CD4-positive, alpha-beta T cell (primary cell): Measurements from ENCODE around the gene RPL5. TPM values are rescaled to one million over a fixed set of nuclear protein-coding genes. Genes with fewer than 3 reads are reported as not detected.

Source experiments
- ATAC-seq: fragments of 200-7000 bp; cut with Tn5 transposase; one replicate; pipeline ENCODE4 v1.10.0; 2022; ENCODE audit warnings: mild to moderate bottlenecking; ENCODE audit not compliant: poor library complexity
- CTCF ChIA-PET: fragments of 350-600 bp; sonication (Branson Sonifier 250); formaldehyde crosslinking; loops from one replicate; lab custom pipeline; 2021; ENCODE audit warnings: antibody characterized with exemption, inconsistent platforms; lab: Charles Lee
- POLR2A ChIA-PET: fragments of 350-600 bp; sonication (Branson Sonifier 250); formaldehyde crosslinking; loops from one replicate; lab custom pipeline; 2021; ENCODE audit warnings: antibody characterized with exemption, inconsistent platforms; lab: Charles Lee
- DNase-seq, 14 experiments: peaks; one replicate each; pipeline ENCODE4 v3.0.0-alpha.2; 2013 to 2020; ENCODE audit warnings: mixed read lengths in 2 of 14
- H3K27ac ChIP-seq, 2 donors: one replicate each; pipeline versions ENCODE4 v1.5.1 to v1.7.0; 2013; ENCODE audit warnings: low read length in 2 of 2, low read depth in 1 of 2, mild to moderate bottlenecking in 1 of 2
- H3K27me3 ChIP-seq, 2 experiments: 1 replicate in 1 of 2; 2 replicates in 1 of 2; pipeline versions ENCODE4 v1.6.1 to v1.7.0; 2013; ENCODE audit warnings: low read length in 2 of 2, control low read depth in 1 of 2, mild to moderate bottlenecking in 1 of 2, moderate library complexity in 1 of 2; ENCODE audit not compliant: insufficient read depth in 2 of 2, control insufficient read depth in 1 of 2
- H3K36me3 ChIP-seq: one replicate; pipeline ENCODE4 v1.6.1; 2013; ENCODE audit warnings: low read length, control low read depth; ENCODE audit not compliant: insufficient read depth
- H3K4me1 ChIP-seq: one replicate; pipeline ENCODE4 v1.6.1; 2013; ENCODE audit warnings: low read length, control low read depth; ENCODE audit not compliant: insufficient read depth
- H3K4me3 ChIP-seq: one replicate; pipeline ENCODE4 v1.5.1; 2013; ENCODE audit warnings: mild to moderate bottlenecking, low read length, moderate library complexity
- H3K9me3 ChIP-seq, 2 experiments: 1 replicate in 1 of 2; 2 replicates in 1 of 2; pipeline versions ENCODE4 v1.6.1 to v1.7.0; 2013; ENCODE audit warnings: low read length in 2 of 2, mild to moderate bottlenecking in 2 of 2, control low read depth in 1 of 2, moderate library complexity in 1 of 2; ENCODE audit not compliant: control insufficient read depth in 1 of 2, insufficient read depth in 1 of 2
- H3K27ac Mint-ChIP-seq: one replicate; pipeline ENCODE4 v1.8.0; 2020; ENCODE audit warnings: mixed read lengths
- H3K27me3 Mint-ChIP-seq: one replicate; pipeline ENCODE4 v1.8.0; 2021; ENCODE audit warnings: mixed read lengths
- H3K36me3 Mint-ChIP-seq: one replicate; pipeline ENCODE4 v1.8.0; 2021; ENCODE audit warnings: low read depth, mixed read lengths
- H3K4me1 Mint-ChIP-seq: one replicate; pipeline ENCODE4 v1.8.0; 2021; ENCODE audit warnings: low read depth, mixed read lengths
- H3K4me3 Mint-ChIP-seq: one replicate; pipeline ENCODE4 v1.8.0; 2020; ENCODE audit warnings: mild to moderate bottlenecking, mixed read lengths
- H3K9me3 Mint-ChIP-seq: one replicate; pipeline ENCODE4 v1.8.0; 2020; ENCODE audit warnings: mixed read lengths
- CTCF ChIP-seq: fragments of 200-600 bp; IDR thresholded peaks from one replicate; pipeline ENCODE4 v1.8.0; 2022; ENCODE audit warnings: antibody characterized with exemption, mild to moderate bottlenecking
- intact Hi-C, 2 experiments: fragments of 100-400 bp; cut with DNase I in 1 of 2; cut with micrococcal nuclease in 1 of 2; formaldehyde crosslinking; loops; one replicate each; pipeline versions ENCODE4 v1.15.1 to v1.9.0; 2023 to 2025; cut with DNase I, micrococcal nuclease
- total RNA-seq, 174 experiments: library from RNA in 2 of 174; stranded (reverse) in 2 of 174; gene quantifications; one replicate each; pipeline ENCODE4 v1.2.3 and lab custom pipeline; 2021 to 2026

RPL5 gene
- total RNA-seq, 2 experiments from 2014 or later, result 1,712 to 1,770 TPM

GRCh38 chr1:92843429-92844352 lies 11.9 kb downstream of the RPL5 start:
- intact Hi-C loops, result no loop called here
- no peak for TF ChIP-seq CTCF
- ChIA-PET CTCF (interaction anchor here (1.2 kb wide), 1 partner anchor 13 kb away, joined by 6 read pairs; no protein-coding TSS in a partner anchor), POLR2A (interaction anchor here (0.7 to 2.9 kb wide), 2 partner anchors 12 to 119 kb away, joined by 3 to 22 read pairs; partner anchors contain the start of gene RPL5)
- H3K9me3 Mint-ChIP-seq, result no peaks in the 10 kb centered on the region
- ATAC-seq (no peak), DNase-seq (no peak)
- no peaks in the 10 kb centered on the region for H3K27me3 Mint-ChIP-seq
- no peak overlapping the region for H3K27ac ChIP-seq
- peaks cover 60% of the 10 kb centered on the region for H3K36me3 ChIP-seq
- H3K36me3 Mint-ChIP-seq, result peaks cover 72% of the 10 kb centered on the region
- H3K4me3 ChIP-seq, result no peak overlapping the region
- peak overlapping the region; percentile 67 for H3K27ac Mint-ChIP-seq
- no peaks in the 10 kb centered on the region for H3K9me3 ChIP-seq
- H3K4me1 ChIP-seq, result peaks cover 5% of the 10 kb centered on the region
- no peaks in the 10 kb centered on the region for H3K27me3 ChIP-seq
- peaks cover 22% of the 10 kb centered on the region for H3K4me1 Mint-ChIP-seq
- H3K4me3 Mint-ChIP-seq, result no peak overlapping the region

- Mint-ChIP-seq H3K27ac (no peak overlapping the region), H3K27me3 (no peaks in the 10 kb centered on the region), H3K4me3 (no peak overlapping the region), H3K4me1 (peaks cover 16% of the 10 kb centered on the region), H3K36me3 (peaks cover 71% of the 10 kb centered on the region), H3K9me3 (no peaks in the 10 kb centered on the region)
- DNase-seq (no peak), ATAC-seq (no peak)
- ChIA-PET POLR2A (no interaction called here), CTCF (no interaction called here)
- H3K27me3 ChIP-seq, result no peaks in the 10 kb centered on the region
- H3K4me1 ChIP-seq, result peaks cover 5% of the 10 kb centered on the region
- intact Hi-C loops, result no loop called here
- peaks cover 52% of the 10 kb centered on the region for H3K36me3 ChIP-seq
- no peak for TF ChIP-seq CTCF
- no peaks in the 10 kb centered on the region for H3K9me3 ChIP-seq
- no peak overlapping the region for H3K27ac ChIP-seq
- no peak overlapping the region for H3K4me3 ChIP-seq
These were observed 12.6 kb downstream of the RPL5 start for GRCh38 chr1:92844439-92844838.

GRCh38 chr1:92845908-92846307 lies 14.1 kb downstream of the RPL5 start:
- ATAC-seq (no peak), DNase-seq (no peak)
- no peaks in the 10 kb centered on the region for H3K27me3 ChIP-seq
- H3K36me3 ChIP-seq, result peaks cover 50% of the 10 kb centered on the region
- H3K4me3 ChIP-seq, result no peak overlapping the region
- H3K36me3 Mint-ChIP-seq, result peaks cover 65% of the 10 kb centered on the region
- TF ChIP-seq CTCF, result no peak
- H3K27me3 Mint-ChIP-seq, result no peaks in the 10 kb centered on the region
- peaks cover 5% of the 10 kb centered on the region for H3K4me1 Mint-ChIP-seq
- H3K4me3 Mint-ChIP-seq, result no peak overlapping the region
- no peak overlapping the region for H3K27ac ChIP-seq
- intact Hi-C loops, result no loop called here
- no peaks in the 10 kb centered on the region for H3K9me3 Mint-ChIP-seq
- CTCF ChIA-PET, result interaction anchor here (1.2 to 1.9 kb wide), 2 partner anchors 11 to 13 kb away, joined by 4 to 8 read pairs; no protein-coding TSS in a partner anchor
- no peaks in the 10 kb centered on the region for H3K4me1 ChIP-seq
- no peaks in the 10 kb centered on the region for H3K9me3 ChIP-seq
- H3K27ac Mint-ChIP-seq, result peak overlapping the region; percentile 3
- POLR2A ChIA-PET, result interaction anchor here (0.6 kb wide), 1 partner anchor 62 kb away, joined by 3 read pairs; no protein-coding TSS in a partner anchor
